Uterus (tissue), 4 donors: ENCODE measurements around the gene TRIM6. TPM values are rescaled to one million over a fixed set of nuclear protein-coding genes. Genes with fewer than 3 reads are reported as not detected.

ENCODE experiments used
- DNase-seq, 2 donors: peaks; one replicate each; pipeline ENCODE4 v3.0.0-alpha.2; 2019 to 2020
- H3K27ac ChIP-seq, 2 donors: fragments of 200-600 bp; sonication (generic); 1 replicate in 1 of 2; 2 replicates in 1 of 2; pipeline ENCODE4 v1.5.1; 2016 to 2018
- H3K27me3 ChIP-seq, 2 donors: fragments of 200-600 bp; sonication (generic); one replicate each; pipeline ENCODE4 v1.5.1; 2018 to 2019; ENCODE audit warnings: control low read depth in 1 of 2
- H3K36me3 ChIP-seq, 2 donors: fragments of 200-600 bp; sonication (generic); one replicate each; pipeline ENCODE4 v1.5.1; 2019; ENCODE audit warnings: control low read depth in 1 of 2
- H3K4me1 ChIP-seq, 2 donors: fragments of 200-600 bp; sonication (generic); one replicate each; pipeline ENCODE4 v1.5.1; 2018 to 2019; ENCODE audit warnings: control low read depth in 1 of 2
- H3K4me3 ChIP-seq, 2 donors: fragments of 200-600 bp; sonication (generic); 1 replicate in 1 of 2; 2 replicates in 1 of 2; pipeline ENCODE4 v1.5.1; 2018 to 2019; ENCODE audit warnings: mild to moderate bottlenecking in 1 of 2
- H3K9me3 ChIP-seq, 2 donors: fragments of 200-600 bp; sonication (generic); one replicate each; pipeline ENCODE4 v1.5.1; 2019; ENCODE audit warnings: control low read depth in 1 of 2
- CTCF ChIP-seq, 4 experiments: fragments of 200-600 bp in 2 of 4; fragments of 450-650 bp in 2 of 4; sonication (generic) in 2 of 4; IDR thresholded peaks; one replicate each; pipeline ENCODE4 v1.5.1; 2016 to 2019; ENCODE audit warnings: antibody characterized with exemption in 4 of 4, mild to moderate bottlenecking in 2 of 4, moderate library complexity in 1 of 4
- POLR2A ChIP-seq, 2 donors: fragments of 450-650 bp; IDR thresholded peaks; one replicate each; pipeline ENCODE4 v1.6.1; 2016; ENCODE audit warnings: antibody characterized with exemption in 2 of 2, mild to moderate bottlenecking in 1 of 2, moderate library complexity in 1 of 2
- intact Hi-C: fragments of 100-400 bp; cut with DNase I; formaldehyde crosslinking; loops from one replicate; pipeline ENCODE4 v1.15.1; 2023; ENCODE audit warnings: low total_unique reads
- total RNA-seq, 4 donors: library from RNA; depleted of rRNA in 3 of 4; stranded (reverse); fragments of >200 nt in 3 of 4; gene quantifications; one replicate each; pipeline versions ENCODE4 v1.1.0 to v1.2.4, GENCODE V29; 2014 to 2023
- donor health status: DM: yes; HTN: yes; CAD: no.

The TRIM6 gene
- total RNA-seq: 10 to 100 TPM in 1 of 4 donors, 1 to 10 TPM in 3; 4.3 to 11.5 (median 7.2) TPM

- H3K9me3 ChIP-seq: no peaks in the 10 kb centered on the region
- intact Hi-C loops: no loop called here
- TF ChIP-seq POLR2A (IDR thresholded peaks at IDR 0.05) (no peak), CTCF (IDR thresholded peaks at IDR 0.05) (no peak)
- peak; percentile 59 to 62 for DNase-seq
- H3K27me3 ChIP-seq: no peaks in the 10 kb centered on the region
- H3K4me3 ChIP-seq: peak within 1 kb of the TSS; percentile 40 to 47
- peaks cover 0 to 6% of the 10 kb centered on the region in 2 donors for H3K4me1 ChIP-seq
- peak within 1 kb of the TSS; percentile 81 to 84 for H3K27ac ChIP-seq
- H3K36me3 ChIP-seq: no peaks in the 10 kb centered on the region
Measured at GRCh38 chr11:5596607-5597201, at the start of gene TRIM6. TRIM6 (plus strand) TSS chr11:5596637; CDS start chr11:5596898, 261 bp downstream.

- Histone ChIP-seq H3K4me1 (no peaks in the 10 kb centered on the region), H3K4me3 (no peak overlapping the region), H3K27ac (no peak overlapping the region), H3K27me3 (no peaks in the 10 kb centered on the region), H3K36me3 (no peaks in the 10 kb centered on the region), H3K9me3 (no peaks in the 10 kb centered on the region)
- intact Hi-C loops: no loop called here
- no peak for DNase-seq
- no peak for TF ChIP-seq CTCF (IDR thresholded peaks at IDR 0.05)
- no peak for TF ChIP-seq POLR2A (IDR thresholded peaks at IDR 0.05)
Measured at GRCh38 chr11:5547982-5548381, 48.5 kb upstream of the TRIM6 start.

GRCh38 chr11:5548440-5548839, 48.0 kb upstream of the TRIM6 start, which contains the start of gene OR52H1:
OR52H1 (minus strand) TSS chr11:5548540; CDS start chr11:5545505, 3,035 bp downstream.
- H3K4me1 ChIP-seq: no peaks in the 10 kb centered on the region
- intact Hi-C loops: no loop called here
- no peaks in the 10 kb centered on the region for H3K36me3 ChIP-seq
- no peaks in the 10 kb centered on the region for H3K9me3 ChIP-seq
- H3K27ac ChIP-seq: no peak within 1 kb of the TSS
- no peak for TF ChIP-seq CTCF (IDR thresholded peaks at IDR 0.05)
- TF ChIP-seq POLR2A (IDR thresholded peaks at IDR 0.05): no peak
- no peak within 1 kb of the TSS for H3K4me3 ChIP-seq
- H3K27me3 ChIP-seq: no peaks in the 10 kb centered on the region
- no peak for DNase-seq

GRCh38 chr11:5550440-5551095, 45.9 kb upstream of the TRIM6 start:
- Histone ChIP-seq H3K27ac (no peak overlapping the region), H3K27me3 (no peaks in the 10 kb centered on the region), H3K4me3 (no peak overlapping the region), H3K36me3 (no peaks in the 10 kb centered on the region), H3K4me1 (no peaks in the 10 kb centered on the region), H3K9me3 (no peaks in the 10 kb centered on the region)
- intact Hi-C loops: no loop called here
- DNase-seq: no peak
- TF ChIP-seq CTCF (IDR thresholded peaks at IDR 0.05) (no peak), POLR2A (IDR thresholded peaks at IDR 0.05) (no peak)

GRCh38 chr11:5553343-5553742, 43.1 kb upstream of the TRIM6 start:
- H3K36me3 ChIP-seq: no peaks in the 10 kb centered on the region
- DNase-seq: no peak
- H3K27ac ChIP-seq: no peak overlapping the region
- H3K9me3 ChIP-seq: no peaks in the 10 kb centered on the region
- no peak overlapping the region for H3K4me3 ChIP-seq
- H3K27me3 ChIP-seq: no peaks in the 10 kb centered on the region
- no peaks in the 10 kb centered on the region for H3K4me1 ChIP-seq
- intact Hi-C loops: no loop called here
- TF ChIP-seq POLR2A (IDR thresholded peaks at IDR 0.05): no peak
- TF ChIP-seq CTCF (IDR thresholded peaks at IDR 0.05): no peak
